Measurements from ENCODE around the gene GTF2H2C.

DNA sequence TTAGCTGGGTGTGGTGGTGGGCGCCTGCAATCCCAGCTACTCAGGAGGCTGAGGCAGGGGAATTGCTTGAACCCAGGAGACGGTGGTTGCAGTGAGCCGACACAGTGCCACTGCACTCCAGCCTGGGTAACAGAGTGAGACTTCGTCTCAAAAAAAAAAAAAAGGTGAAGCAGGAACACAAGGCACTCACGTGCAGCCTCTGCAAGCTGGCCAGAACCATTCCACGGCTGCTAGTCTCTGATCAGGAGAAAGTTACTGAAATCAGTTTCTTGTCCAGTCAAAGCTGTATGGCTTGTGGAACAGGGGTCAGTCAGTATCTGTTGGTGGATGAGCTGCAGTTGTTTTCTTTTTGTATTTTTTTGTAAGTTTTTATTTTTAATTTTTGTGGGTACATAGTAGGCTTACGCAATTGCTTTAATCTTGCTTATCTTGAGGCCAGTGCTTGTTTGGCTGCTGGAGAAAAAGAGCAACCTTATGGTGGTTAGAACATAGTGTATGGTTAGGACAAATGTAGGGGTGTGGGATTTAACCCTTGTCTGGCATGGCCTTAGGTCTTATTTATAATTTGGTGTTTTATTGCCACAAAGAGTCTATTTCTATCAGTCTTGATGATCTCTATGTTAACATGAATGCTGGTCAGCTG, 32.7 kb upstream of the GTF2H2C start:
- TF ChIP-seq CTCF (IDR thresholded peaks at IDR 0.05) (no peak), POLR2A (IDR thresholded peaks at IDR 0.05) (no peak)
